DMS153 treated with DMSO at 0.1 percent for 48 hours (cell line): ENCODE measurements around the gene AOPEP.
"Not testable (repeated sequence)": the region's sequence is repeated elsewhere in the genome, so short reads cannot be mapped to it uniquely, and the experiment has no call there.

Experiments used
- DNase-seq: peaks from one replicate; lab custom pipeline; 2025; ENCODE audit not compliant: unreplicated experiment; lab: John Stamatoyannopoulos, UW

The AOPEP gene

DNA sequence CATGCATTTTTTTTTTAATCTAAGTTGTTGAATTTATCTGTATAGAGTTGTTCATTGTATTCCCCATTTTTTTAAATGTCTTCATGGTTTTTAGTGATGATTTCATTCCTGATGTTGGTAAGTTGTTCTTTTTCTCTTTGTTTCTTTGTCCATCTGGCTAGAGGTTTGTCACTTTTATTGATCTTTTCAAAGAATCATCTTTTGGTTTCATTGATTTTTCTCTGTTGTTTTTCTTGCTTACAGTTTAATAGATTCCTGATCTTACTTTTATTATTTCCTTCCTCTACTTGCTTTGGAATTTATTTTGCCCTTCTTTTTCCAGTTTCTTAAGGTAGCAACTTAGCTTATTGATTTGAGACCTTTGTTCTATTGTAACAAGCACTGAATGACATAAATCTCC is 114.2 kb downstream of the AOPEP start:
- DNase-seq, result no peak

DNA sequence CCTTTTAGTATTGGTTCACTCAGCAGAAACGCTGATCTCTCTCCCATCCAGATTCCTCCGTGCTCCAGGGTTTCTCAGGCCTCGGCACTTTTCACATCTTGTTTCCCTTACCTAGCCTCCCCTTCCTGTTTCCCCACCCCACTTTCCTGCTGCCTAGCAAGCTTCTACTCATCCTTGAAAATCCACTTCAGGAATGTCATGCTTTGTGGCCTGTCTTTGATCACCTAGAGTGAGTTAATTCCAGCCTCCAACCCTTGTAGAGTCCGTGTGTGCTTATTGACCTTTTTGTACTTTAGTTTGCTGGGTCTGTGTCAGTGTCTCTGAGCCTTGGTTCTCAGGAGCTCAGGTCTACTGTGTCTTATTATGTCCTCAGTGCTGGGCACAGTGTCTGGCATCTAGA is 116.6 kb downstream of the AOPEP start:
- DNase-seq, result no peak

DNA sequence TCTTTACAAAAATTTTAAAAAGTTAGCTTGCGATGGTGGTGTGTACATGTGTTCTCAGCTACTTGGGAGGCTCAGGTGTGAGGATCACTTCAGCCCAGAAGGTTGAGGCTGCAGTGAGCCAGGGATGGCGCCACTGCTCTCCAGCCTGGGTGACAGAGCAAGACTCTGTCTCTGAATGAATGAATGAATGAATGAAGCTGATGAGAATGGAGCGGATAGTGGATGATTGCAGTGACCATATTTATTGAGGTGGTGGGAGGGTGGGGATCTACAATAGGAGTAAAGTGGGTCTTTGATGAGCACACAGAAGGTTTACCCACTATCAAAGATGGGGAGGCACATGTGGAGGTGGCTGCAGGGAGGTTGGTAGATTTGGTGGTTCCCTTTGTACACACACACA is 120.2 kb downstream of the AOPEP start:
- no peak for DNase-seq

DNA sequence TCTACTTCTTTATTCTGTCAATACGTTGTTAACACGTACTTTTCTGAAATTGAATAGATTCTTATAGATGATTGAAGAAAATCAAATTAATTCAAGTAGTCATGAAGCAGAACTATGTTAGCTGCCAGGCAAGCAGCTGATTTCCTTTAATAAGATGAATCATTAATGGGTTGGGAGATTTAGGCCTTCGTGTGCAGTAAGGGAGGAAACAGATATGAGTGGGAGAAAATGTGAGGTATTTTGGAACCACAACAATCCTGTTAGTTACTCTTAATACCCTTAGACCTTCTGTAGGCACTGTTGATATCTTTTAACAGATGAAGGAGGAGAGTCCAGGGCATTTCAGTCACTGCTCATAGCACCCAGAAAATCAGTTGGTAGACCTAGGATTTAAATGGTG is 121.0 kb downstream of the AOPEP start:
- DNase-seq, result no peak

DNA sequence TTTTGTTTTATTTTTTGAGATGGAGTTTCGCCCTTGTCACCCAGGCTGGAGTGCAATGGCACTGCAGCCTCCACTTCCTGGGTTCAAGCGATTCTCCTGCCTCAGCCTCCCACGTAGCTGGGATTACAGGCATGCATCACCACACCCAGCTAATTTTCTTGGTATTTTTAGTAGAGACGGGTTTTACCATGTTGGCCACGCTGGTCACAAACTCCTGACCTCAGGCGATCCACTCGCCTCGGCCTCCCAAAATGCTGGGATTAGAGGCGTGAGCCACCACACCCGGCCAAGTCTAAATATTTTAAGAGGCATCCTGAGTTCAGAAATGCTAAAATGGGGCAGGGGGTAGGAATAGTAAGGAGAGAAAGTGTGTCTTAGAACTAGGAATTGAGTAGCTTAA is 122.3 kb downstream of the AOPEP start:
- DNase-seq, result not testable (repeated sequence)

DNA sequence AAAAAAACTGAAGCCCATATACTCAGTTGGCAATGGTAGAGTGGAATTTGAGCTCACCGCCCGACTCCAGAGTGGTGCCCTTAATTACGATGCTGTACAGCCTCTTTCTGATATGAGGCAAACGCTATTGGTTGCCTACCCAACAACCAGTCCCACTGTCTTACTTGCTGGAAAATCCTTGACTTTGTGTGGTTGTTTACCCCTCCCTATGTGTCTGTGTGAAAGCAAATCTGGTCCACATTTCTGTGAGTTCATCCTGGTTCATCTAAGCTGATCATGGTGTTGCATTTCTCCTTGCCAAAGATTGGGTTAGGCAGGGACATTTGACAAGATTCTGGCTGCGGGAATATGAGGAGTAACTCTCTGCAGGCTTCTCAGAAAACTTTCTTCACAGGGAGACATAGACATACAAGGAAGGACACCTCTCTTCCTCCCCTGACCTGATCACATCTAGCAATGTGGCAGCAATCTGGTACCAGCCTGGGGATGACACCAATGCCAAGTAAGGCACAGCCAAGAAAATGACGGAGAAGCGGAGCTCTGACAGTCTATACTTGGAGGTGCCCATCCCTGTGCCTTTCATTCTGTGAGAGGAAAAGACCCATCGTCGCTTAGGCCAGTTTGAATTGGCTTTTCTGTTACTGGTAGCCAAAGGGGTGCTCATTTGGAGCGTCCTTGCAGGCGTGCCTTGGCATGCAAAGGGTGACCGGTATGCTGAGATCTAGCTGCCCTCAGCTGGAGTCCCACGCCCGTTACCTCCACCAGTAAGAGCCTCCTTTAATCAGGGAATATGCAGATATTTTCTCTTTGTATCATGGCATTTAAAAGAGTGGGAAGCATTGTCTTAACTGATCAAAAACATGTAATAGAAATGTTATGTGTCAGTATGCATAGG is 124.3 kb downstream of the AOPEP start:
- DNase-seq, result no peak

DNA sequence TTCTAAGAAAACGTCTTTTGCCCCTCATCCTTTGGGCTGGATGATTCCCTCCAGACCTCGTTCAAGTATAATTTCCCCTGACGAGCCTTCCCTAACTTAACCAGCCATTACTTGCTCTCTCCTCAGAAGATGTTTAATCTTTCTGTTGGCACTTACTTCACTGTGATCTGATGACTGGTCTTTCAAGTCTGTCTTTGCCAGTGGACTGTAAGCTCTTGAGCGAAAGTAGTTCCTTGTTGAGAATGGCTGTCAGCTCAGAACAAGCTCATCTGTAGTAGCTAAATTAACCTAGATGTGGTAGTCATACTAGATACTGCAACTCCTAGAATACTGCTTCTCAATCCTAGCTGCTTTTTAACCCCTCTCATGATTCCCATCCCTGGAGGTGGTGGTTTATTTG is 125.0 kb downstream of the AOPEP start:
- DNase-seq, result no peak

DNA sequence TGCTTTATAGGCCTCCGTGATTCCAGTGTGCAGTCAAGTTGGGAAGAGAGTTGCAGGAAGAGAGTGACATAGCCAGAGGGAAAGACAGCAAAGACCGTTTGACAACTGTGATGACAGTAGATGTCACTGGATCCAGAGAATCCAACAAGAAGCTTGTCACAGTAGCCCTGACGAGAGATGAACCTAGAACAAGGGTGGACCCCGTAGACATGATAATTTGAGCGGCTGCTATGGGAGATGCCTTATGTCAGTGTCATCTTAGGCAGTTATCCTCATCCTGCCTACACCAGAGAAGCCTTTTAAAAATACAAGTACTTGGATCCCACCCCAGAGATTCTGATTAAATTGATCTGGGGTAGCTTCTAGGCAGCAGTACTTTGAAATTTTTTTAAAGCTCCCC is 125.4 kb downstream of the AOPEP start:
- no peak for DNase-seq

GRCh38 chr9:94852373-94852772 is 125.9 kb downstream of the AOPEP start:
- no peak for DNase-seq

DNA sequence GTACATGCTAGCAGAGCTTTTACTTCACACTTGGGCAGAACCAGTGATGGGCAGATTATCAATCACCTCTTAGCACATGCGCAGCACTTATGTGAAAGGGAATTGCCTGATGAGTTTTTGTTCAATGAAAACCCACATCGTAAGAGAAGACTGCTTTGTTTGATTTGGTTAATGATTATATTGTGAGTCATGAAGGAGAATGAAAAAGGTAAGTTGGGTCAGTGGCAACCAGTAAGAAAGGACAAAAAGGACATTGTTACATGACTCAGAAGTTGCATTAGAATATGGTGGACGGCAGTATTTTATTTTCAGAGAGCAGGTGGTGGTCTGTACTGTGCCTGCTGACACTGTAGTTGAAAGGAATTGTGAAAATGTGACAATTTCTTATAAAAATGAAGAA is 127.4 kb downstream of the AOPEP start:
- no peak for DNase-seq

DNA sequence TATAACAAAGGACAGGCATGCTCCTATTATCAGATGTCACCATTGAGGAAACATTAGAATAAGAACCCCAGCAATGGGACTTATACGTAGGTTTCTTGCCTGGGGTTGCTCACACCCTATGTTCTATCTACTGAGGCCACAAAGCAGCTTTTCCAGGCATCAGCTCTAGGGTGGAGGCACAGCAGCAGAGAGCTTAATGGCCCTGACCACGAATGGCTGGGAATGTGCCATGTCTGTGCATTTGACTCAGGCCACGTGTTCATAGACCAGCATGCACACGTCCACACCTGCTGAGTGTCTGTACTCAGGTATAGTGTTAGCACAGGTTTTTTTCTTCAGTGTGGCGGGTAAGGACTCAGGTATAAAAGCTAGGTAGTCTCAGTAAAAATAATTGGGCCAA is 129.4 kb downstream of the AOPEP start:
- no peak for DNase-seq

GRCh38 chr9:94857791-94858190 is 131.3 kb downstream of the AOPEP start:
- no peak for DNase-seq

- no peak for DNase-seq
Observed at GRCh38 chr9:94859226-94859625, 132.7 kb downstream of the AOPEP start.

- DNase-seq, result no peak
Observed at GRCh38 chr9:94859891-94860290, 133.4 kb downstream of the AOPEP start.

DNA sequence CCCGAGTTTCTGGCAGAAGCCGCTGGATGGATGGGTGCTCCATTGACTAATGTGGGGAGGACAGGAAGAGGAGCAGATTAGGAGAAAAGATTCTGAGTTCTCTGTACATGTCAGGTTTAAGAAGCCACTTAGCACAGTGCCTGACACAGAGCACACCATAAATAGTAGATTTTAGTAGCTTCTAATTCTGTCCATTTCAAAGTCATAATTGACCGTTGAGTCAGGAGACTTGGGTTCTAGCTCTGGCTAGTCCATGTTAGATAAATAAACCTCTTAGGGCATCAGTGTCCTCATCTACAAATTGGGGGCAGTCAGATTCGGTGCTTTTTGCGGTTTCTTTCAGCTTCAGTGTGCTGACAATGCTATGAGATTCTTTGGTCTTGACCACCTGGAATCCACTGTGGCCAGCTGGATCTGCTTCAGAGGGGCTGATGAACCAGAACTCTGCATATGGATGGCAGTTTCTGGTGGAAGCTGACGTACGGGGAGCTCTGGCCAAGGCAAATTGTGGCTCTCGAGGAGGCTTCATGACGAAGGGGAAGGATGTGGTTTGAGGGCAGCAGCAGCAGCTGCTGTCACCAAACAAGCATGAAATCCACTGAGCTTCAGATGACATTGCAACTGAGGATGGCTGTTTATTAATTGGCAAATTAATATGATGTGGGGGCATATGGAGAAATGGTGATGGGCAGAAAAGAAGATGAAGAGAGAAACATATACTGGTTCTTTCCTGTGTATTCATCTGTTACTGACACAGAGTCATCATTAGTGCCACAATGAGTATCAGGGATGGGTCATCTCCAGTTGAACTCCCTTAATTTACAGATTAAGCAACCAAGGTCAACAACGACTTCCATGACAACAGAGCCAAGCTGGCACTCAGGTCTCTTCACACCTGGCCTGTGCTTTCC is 134.4 kb downstream of the AOPEP start:
- DNase-seq, result no peak

GRCh38 chr9:94861589-94862272 is 135.2 kb downstream of the AOPEP start:
- no peak for DNase-seq

GRCh38 chr9:94864196-94864595 is 137.7 kb downstream of the AOPEP start:
- DNase-seq, result no peak

DNA sequence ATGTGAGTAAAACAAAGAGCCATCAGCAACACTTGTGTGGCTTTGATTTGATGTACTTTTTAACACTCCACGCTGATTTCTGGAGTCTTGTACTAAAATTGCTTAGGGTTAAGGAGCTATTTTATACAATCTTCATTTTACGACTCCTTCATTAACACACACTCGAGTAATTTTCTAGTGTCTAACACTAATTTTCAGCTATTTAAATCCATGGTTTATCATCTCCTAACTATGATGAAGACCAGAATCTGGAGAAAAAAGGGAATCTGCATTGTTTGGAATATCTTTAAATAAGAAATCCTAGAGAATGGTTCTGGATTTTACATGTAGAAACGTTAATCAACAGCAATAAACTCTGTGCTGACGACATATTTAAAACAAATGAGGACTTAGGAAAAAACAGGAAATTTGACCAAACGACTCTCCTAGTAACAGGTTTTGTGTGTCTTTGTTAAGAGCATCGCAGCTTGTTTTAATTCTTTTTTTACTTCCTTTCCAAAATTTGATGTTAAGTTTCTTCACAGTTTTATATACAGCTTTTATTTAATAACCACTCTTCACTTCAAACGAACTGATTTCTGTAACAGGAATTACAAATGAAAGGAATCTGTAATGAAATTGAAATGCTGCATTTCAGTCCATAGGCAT is 138.5 kb downstream of the AOPEP start:
- DNase-seq, result no peak

DNA sequence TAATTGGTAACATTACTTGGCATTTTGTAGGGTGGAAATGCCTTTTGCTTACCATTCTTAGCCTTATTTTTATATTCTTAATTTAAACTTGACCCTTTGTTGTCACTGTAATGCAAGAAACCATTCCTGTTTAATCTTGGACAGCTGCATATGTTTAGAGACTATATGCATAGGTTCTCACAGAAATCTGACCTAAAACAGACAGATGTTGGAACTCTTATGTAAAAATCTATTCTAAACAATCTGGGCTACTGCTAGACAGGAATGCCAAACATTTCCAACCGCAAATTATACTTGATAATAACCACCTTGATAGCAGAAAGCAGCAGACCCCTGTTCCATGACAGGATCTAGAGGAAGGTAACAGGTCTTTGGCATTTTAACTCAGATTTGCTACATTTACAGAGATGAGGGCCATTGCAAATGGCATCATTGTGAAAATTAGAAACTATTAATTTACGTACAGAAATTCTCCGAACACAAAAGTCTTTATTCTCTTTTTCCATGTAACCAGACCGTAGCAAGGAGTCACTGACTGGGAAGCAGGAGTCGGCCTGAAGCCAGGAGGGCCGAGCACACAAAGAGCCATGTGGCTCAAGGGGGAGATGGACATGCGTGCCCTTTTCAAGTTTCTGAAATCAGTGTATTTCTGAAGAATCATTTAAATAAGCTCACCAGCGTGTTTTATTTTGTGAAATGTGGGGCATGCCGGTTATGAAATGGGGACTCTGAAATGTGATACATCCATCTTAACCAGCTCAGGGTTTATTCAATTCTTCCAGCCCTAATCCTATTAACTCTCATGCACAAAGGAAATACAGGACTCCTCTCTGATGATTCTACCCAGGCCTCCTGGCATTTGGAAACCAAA is 139.3 kb downstream of the AOPEP start:
- DNase-seq, result no peak

DNA sequence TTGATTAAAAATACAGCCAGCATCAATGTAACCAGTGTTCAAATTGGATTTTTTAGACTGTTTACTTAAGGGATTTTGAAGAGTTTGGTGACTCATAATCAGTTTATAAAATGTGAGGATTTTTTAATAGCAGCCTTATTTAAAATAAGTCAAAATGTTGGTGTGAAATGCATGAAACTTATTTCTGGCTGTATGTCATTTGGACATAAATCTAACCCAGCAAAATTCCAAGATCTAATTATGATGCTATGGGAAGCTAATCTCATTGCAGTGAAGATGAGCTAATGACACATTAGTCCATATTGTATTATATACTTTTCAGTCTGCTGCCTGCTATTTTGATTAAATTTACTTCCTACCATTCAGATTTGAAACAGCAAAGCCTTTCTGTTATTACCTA is 140.3 kb downstream of the AOPEP start:
- no peak for DNase-seq
